Measurements from ENCODE around the gene HACD3. TPM values are rescaled to one million over a fixed set of nuclear protein-coding genes. Genes with fewer than 3 reads are reported as not detected.
"Not testable (repeated sequence)": the region's sequence is repeated elsewhere in the genome, so short reads cannot be mapped to it uniquely, and the experiment has no call there.

Gene HACD3
- total RNA-seq, 4 donors from 2014 or later = 103 to 172 (median 128) TPM

DNA sequence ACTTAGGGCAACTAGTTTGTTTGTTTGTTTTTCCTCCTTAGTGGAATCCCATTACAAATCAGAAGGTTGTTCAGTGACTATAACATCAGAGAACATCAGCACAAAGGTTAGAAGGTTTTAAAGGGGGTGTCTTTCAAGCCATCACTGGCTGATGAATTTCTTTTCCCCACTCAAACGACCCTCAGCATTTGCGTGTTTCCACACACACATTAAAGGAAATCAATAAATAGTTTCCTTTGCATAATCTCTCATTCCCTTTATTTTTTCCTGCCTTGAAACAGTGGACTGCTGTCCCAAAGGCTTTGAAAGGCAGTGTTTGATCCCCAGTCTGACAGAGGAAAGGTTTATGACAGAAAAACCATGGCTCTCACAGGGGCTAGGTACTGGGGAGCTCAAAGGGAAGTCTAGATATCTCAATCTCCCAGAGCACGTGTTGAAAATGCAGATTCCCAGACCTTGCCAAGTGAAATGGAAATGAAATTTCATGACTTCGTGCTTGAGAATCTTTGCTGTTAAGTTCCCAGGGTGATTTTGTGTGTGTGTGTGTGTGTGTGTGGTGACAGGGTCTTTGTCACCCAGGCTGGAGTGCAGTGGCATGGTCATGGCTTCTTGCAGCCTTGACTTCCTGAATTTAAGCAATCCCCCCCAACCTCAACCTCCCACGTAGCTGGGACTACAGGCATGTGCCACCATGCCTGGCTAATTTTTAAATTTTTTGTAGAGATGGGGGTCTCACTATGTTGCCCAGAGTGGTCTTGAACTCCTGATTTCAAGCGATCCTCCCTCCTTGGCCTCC lies 82.9 kb downstream of the HACD3 start:
- intact Hi-C loops (cut with DNase I) = no loop called here
- TF ChIP-seq, protein P1, sequence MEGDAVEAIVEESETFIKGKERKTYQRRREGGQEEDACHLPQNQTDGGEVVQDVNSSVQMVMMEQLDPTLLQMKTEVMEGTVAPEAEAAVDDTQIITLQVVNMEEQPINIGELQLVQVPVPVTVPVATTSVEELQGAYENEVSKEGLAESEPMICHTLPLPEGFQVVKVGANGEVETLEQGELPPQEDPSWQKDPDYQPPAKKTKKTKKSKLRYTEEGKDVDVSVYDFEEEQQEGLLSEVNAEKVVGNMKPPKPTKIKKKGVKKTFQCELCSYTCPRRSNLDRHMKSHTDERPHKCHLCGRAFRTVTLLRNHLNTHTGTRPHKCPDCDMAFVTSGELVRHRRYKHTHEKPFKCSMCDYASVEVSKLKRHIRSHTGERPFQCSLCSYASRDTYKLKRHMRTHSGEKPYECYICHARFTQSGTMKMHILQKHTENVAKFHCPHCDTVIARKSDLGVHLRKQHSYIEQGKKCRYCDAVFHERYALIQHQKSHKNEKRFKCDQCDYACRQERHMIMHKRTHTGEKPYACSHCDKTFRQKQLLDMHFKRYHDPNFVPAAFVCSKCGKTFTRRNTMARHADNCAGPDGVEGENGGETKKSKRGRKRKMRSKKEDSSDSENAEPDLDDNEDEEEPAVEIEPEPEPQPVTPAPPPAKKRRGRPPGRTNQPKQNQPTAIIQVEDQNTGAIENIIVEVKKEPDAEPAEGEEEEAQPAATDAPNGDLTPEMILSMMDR (IDR thresholded peaks at IDR 0.05) = no peak
- no peak for TF ChIP-seq POLR2A (IDR thresholded peaks at IDR 0.05)
- Histone ChIP-seq H3K9me3 (no peaks in the 10 kb centered on the region), H3K27me3 (no peaks in the 10 kb centered on the region), H3K4me3 (replicated peaks in 1 of 3) (no peak overlapping the region), H3K36me3 (no peaks in the 10 kb centered on the region), H3K27ac (no peak overlapping the region), H3K4me1 (peaks cover 15 to 18% of the 10 kb centered on the region in 2 donors)
- no peak for DNase-seq
- 86% methylated on average over 6 of the region's 6 CpGs for WGBS, 2 donors

DNA sequence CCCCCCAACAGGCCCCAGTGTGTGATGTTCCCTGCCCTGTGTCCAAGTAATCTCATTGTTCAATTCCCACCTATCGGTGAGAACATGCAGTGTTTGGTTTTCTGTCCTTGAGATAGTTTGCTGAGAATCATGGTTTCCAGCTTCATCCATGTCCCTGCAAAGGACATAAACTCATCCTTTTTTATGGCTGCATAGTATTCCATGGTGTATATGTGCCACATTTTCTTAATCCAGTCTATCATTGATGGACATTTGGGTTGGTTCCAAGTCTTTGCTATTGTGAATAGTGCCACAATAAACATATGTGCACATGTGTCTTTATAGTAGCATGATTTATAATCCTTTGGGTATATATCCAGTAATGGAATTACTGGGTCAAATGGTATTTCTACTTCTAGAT lies 85.6 kb downstream of the HACD3 start:
- DNase-seq; intact Hi-C loops (cut with DNase I); H3K4me3 ChIP-seq (replicated peaks in 1 of 3); H3K9me3 ChIP-seq; H3K36me3 ChIP-seq; H3K4me1 ChIP-seq; H3K27me3 ChIP-seq; H3K27ac ChIP-seq: not testable (repeated sequence)
- WGBS, 2 donors = 87 to 90% methylated on average over 1 of the region's 1 CpG

DNA sequence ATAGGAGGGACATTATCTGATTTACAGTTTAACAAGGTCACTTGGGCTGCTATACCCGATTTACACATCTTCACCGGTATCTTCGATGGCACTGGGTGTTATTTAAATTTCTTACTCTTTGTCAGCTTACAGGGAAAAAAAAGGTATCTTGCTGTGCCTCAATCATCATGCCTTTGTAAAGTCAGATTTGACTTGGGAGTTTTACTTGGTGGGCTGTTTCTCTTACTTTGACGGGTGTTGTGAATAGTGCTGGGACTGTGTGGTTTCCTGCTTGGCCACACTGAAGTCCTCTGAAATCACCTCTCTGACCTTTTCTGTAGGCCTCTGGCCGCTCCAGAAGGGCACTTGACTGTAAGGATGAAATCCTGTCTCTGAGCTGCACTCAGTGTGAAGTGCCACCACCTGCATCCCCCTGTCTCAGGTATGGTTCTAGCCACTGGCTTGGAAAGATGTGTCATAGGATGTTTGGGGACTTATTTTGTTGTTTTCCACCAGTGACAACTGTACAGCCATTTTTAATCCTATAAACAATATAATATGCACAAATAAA lies 88.4 kb downstream of the HACD3 start:
- DNase-seq = no peak
- H3K27ac ChIP-seq = no peak overlapping the region
- no peaks in the 10 kb centered on the region for H3K4me1 ChIP-seq
- H3K9me3 ChIP-seq = no peaks in the 10 kb centered on the region
- H3K36me3 ChIP-seq = no peaks in the 10 kb centered on the region
- no peak overlapping the region for H3K4me3 ChIP-seq (replicated peaks in 1 of 3)
- no peaks in the 10 kb centered on the region for H3K27me3 ChIP-seq
- intact Hi-C loops (cut with DNase I) = no loop called here
- 59% methylated on average over 5 of the region's 5 CpGs for WGBS, 2 donors
- no peak for TF ChIP-seq POLR2A (IDR thresholded peaks at IDR 0.05)
- TF ChIP-seq, protein P1 (IDR thresholded peaks at IDR 0.05) = no peak

DNA sequence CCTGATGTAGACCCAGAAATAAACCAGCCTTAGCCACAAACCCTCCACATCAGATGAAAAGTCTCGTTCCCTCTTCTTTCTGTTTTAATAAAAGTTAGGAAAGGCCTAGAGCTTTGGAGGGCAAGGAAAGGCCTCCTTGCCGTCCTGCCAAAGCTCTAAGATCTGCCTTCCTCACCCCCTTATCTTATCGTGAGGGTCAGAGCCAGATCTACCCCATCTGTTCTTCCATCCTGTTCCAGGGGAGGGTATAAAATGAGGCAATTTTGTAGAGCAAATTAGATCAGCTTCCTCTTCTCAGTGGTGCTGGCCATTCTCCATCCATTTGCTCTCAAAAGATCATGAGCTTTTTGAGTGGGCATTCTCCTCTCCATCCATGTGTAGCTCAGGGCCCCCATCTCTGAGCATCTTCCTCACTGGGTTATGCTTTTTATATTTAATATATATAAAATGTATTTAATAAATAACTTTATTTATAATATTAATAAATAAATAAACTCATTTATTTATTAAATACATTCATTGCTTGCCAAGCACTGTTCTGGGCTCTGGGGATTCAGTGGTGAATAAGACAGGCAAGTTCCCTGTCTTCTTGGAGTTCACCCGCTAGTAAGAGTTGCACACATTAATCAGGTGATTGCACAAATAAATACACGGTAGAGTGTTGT lies 89.5 kb downstream of the HACD3 start:
- no peaks in the 10 kb centered on the region for H3K4me1 ChIP-seq
- intact Hi-C loops (cut with DNase I) = no loop called here
- 82 to 84% methylated on average over 5 of the region's 5 CpGs for WGBS, 2 donors
- H3K9me3 ChIP-seq = no peaks in the 10 kb centered on the region
- no peak for DNase-seq
- peaks cover 6 to 9% of the 10 kb centered on the region in 2 donors for H3K36me3 ChIP-seq
- H3K27ac ChIP-seq = no peak overlapping the region
- no peaks in the 10 kb centered on the region for H3K27me3 ChIP-seq
- H3K4me3 ChIP-seq (replicated peaks in 1 of 3) = no peak overlapping the region
- TF ChIP-seq, protein P1 (IDR thresholded peaks at IDR 0.05) = no peak
- TF ChIP-seq POLR2A (IDR thresholded peaks at IDR 0.05) = no peak

DNA sequence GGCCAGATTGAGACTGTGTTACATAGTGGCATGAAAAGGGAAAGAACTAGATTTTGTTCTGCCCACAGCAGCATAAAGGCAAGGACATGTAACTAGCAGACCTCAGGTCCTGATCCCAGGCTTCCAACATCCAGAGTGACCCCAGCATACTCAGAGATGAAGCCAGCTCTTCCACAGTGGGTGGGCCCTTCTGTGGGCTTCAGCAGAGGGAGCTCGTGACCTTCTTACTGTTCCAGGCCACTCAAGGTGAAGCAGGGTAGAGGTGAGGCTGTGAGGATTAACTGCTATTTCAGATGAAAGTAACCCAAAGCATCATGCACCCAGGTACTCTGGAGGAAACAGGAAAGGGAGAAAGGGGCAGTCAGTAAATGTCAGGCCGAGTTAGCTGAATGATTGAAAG lies 90.6 kb downstream of the HACD3 start:
- Histone ChIP-seq H3K27ac (no peak overlapping the region), H3K4me3 (replicated peaks in 1 of 3) (no peak overlapping the region), H3K36me3 (peaks cover 6 to 11% of the 10 kb centered on the region in 2 donors), H3K9me3 (no peaks in the 10 kb centered on the region), H3K4me1 (no peaks in the 10 kb centered on the region), H3K27me3 (no peaks in the 10 kb centered on the region)
- no peak for TF ChIP-seq POLR2A (IDR thresholded peaks at IDR 0.05)
- TF ChIP-seq, protein P1 (IDR thresholded peaks at IDR 0.05) = no peak
- intact Hi-C loops (cut with DNase I) = no loop called here
- DNase-seq = no peak
- WGBS, 2 donors = 90 to 92% methylated on average over 2 of the region's 2 CpGs
